Measurements from ENCODE around the gene ADPRM. TPM values are rescaled to one million over a fixed set of nuclear protein-coding genes. Genes with fewer than 3 reads are reported as not detected.

ADPRM gene
- total RNA-seq, 4 donors from 2014 or later = 8.8 to 22.4 (median 10.6) TPM

- 100% methylated on average over 2 of the region's 4 CpGs for WGBS
- TF ChIP-seq EP300 (IDR thresholded peaks at IDR 0.05) (no peak), POLR2AphosphoS5 (IDR thresholded peaks at IDR 0.05) (no peak), POLR2A (IDR thresholded peaks at IDR 0.05) (no peak), CTCF (IDR thresholded peaks at IDR 0.05) (no peak)
- no peak overlapping the region for H3K27ac ChIP-seq
- no peaks in the 10 kb centered on the region for H3K27me3 ChIP-seq
- H3K4me3 ChIP-seq = no peak overlapping the region
- peaks cover 15% of the 10 kb centered on the region for H3K4me1 ChIP-seq
- no peaks in the 10 kb centered on the region for H3K9me3 ChIP-seq
- no peaks in the 10 kb centered on the region for H3K36me3 ChIP-seq
- no peak for DNase-seq (ENCODE audit: low spot score in 2 of 2)
Observed at GRCh38 chr17:10750210-10750609, 52.8 kb downstream of the ADPRM start.

- Histone ChIP-seq H3K27me3 (no peaks in the 10 kb centered on the region), H3K9me3 (no peaks in the 10 kb centered on the region), H3K4me1 (peaks cover 17% of the 10 kb centered on the region), H3K36me3 (no peaks in the 10 kb centered on the region), H3K4me3 (no peak overlapping the region), H3K27ac (no peak overlapping the region)
- DNase-seq (ENCODE audit: low spot score in 2 of 2) = no peak
- 86% methylated on average over 3 of the region's 3 CpGs for WGBS
- TF ChIP-seq POLR2A (IDR thresholded peaks at IDR 0.05) (no peak), CTCF (IDR thresholded peaks at IDR 0.05) (no peak), EP300 (IDR thresholded peaks at IDR 0.05) (no peak), POLR2AphosphoS5 (IDR thresholded peaks at IDR 0.05) (no peak)
Observed at GRCh38 chr17:10751563-10751962, 54.2 kb downstream of the ADPRM start.

GRCh38 chr17:10752696-10753095 is 55.3 kb downstream of the ADPRM start:
- TF ChIP-seq CTCF (IDR thresholded peaks at IDR 0.05) (no peak), POLR2A (IDR thresholded peaks at IDR 0.05) (no peak), EP300 (IDR thresholded peaks at IDR 0.05) (no peak), POLR2AphosphoS5 (IDR thresholded peaks at IDR 0.05) (no peak)
- no peaks in the 10 kb centered on the region for H3K9me3 ChIP-seq
- no peaks in the 10 kb centered on the region for H3K36me3 ChIP-seq
- H3K4me1 ChIP-seq = peaks cover 17% of the 10 kb centered on the region
- H3K4me3 ChIP-seq = no peak overlapping the region
- H3K27me3 ChIP-seq = no peaks in the 10 kb centered on the region
- WGBS = 75% methylated on average over 10 of the region's 10 CpGs
- no peak for DNase-seq (ENCODE audit: low spot score in 2 of 2)
- no peak overlapping the region for H3K27ac ChIP-seq

- no peak overlapping the region for H3K4me3 ChIP-seq
- H3K4me1 ChIP-seq = peaks cover 8% of the 10 kb centered on the region
- DNase-seq (ENCODE audit: low spot score in 2 of 2) = no peak
- H3K36me3 ChIP-seq = no peaks in the 10 kb centered on the region
- TF ChIP-seq CTCF (IDR thresholded peaks at IDR 0.05) (peak in 1 of 2 donors; percentile 30), POLR2A (IDR thresholded peaks at IDR 0.05) (no peak)
- 40% methylated on average over 2 of the region's 2 CpGs for WGBS
- no peak overlapping the region for H3K27ac ChIP-seq
- H3K27me3 ChIP-seq = no peaks in the 10 kb centered on the region
- H3K9me3 ChIP-seq = no peaks in the 10 kb centered on the region
Observed at GRCh38 chr17:10754109-10754508, 56.7 kb downstream of the ADPRM start.

GRCh38 chr17:10754861-10755591 is 57.6 kb downstream of the ADPRM start:
- DNase-seq (ENCODE audit: low spot score in 2 of 2) = no peak
- Histone ChIP-seq H3K27me3 (no peaks in the 10 kb centered on the region), H3K4me3 (no peak overlapping the region), H3K9me3 (no peaks in the 10 kb centered on the region), H3K27ac (no peak overlapping the region), H3K36me3 (no peaks in the 10 kb centered on the region), H3K4me1 (peaks cover 6% of the 10 kb centered on the region)
- WGBS = 65% methylated on average over 13 of the region's 14 CpGs
- no peak for TF ChIP-seq POLR2A (IDR thresholded peaks at IDR 0.05)
- TF ChIP-seq CTCF (IDR thresholded peaks at IDR 0.05) = no peak
- TF ChIP-seq POLR2AphosphoS5 (IDR thresholded peaks at IDR 0.05) = no peak
